SK-N-SH treated with all-trans-retinoic acid at 6 μM for 48 hours (cell line): ENCODE measurements around the gene FNIP2.

Experiments used
- ATAC-seq: fragments of 200-7000 bp; cut with Tn5 transposase; 3 replicates; pipeline ENCODE4 v1.9.1; 2020; ENCODE audit warnings: mild to moderate bottlenecking, moderate library complexity
- ARNTL ChIP-seq: fragments of 450-650 bp; formaldehyde crosslinking; IDR thresholded peaks from 2 replicates; pipeline ENCODE4 v1.5.0; 2020; ENCODE audit warnings: low read depth, mild to moderate bottlenecking, moderate library complexity, borderline replicate concordance
- BACH2 ChIP-seq: fragments of 250-450 bp; sonication (Bioruptor Pico); IDR thresholded peaks from 2 replicates; pipeline ENCODE4 v1.9.0; 2021; ENCODE audit warnings: mild to moderate bottlenecking, borderline replicate concordance
- CREB5 ChIP-seq: fragments of 250-450 bp; sonication (Bioruptor Pico); IDR thresholded peaks from 2 replicates; pipeline ENCODE4 v1.5.1; 2020; ENCODE audit warnings: low read depth, mild to moderate bottlenecking, moderate library complexity
- CSDC2 ChIP-seq: fragments of 250-450 bp; sonication (Bioruptor Pico); IDR thresholded peaks from 2 replicates; pipeline ENCODE4 v1.5.0; 2020; ENCODE audit warnings: mild to moderate bottlenecking, moderate library complexity
- CSRNP3 ChIP-seq: fragments of 250-450 bp; sonication (Bioruptor Pico); IDR thresholded peaks from 2 replicates; pipeline ENCODE4 v1.5.1; 2021; ENCODE audit warnings: mild to moderate bottlenecking, moderate library complexity
- ESRRG ChIP-seq: fragments of 250-450 bp; sonication (Bioruptor Pico); IDR thresholded peaks from 2 replicates; pipeline ENCODE4 v1.6.1; 2021; ENCODE audit warnings: mild to moderate bottlenecking
- GLIS3 ChIP-seq: fragments of 250-450 bp; sonication (Bioruptor Pico); IDR thresholded peaks from 2 replicates; pipeline ENCODE4 v1.5.0; 2020; ENCODE audit warnings: mild to moderate bottlenecking, moderate library complexity
- ISL1 ChIP-seq: fragments of 250-450 bp; sonication (Bioruptor Pico); IDR thresholded peaks from 2 replicates; pipeline ENCODE4 v2.1.2; 2022; ENCODE audit warnings: mild to moderate bottlenecking, moderate library complexity
- OSR1 ChIP-seq: fragments of 250-450 bp; sonication (Bioruptor Pico); IDR thresholded peaks from 2 replicates; pipeline ENCODE4 v1.8.0; 2022; ENCODE audit warnings: moderate library complexity, mild to moderate bottlenecking, inconsistent platforms
- RARB ChIP-seq: fragments of 250-450 bp; sonication (Bioruptor Pico); IDR thresholded peaks from 2 replicates; pipeline ENCODE4 v1.8.0; 2021; ENCODE audit warnings: mild to moderate bottlenecking, moderate library complexity
- SNAI2 ChIP-seq: fragments of 250-450 bp; sonication (Bioruptor Pico); IDR thresholded peaks from 2 replicates; pipeline ENCODE4 v1.5.0; 2020; ENCODE audit warnings: mild to moderate bottlenecking, moderate library complexity
- TCF4 ChIP-seq: fragments of 250-450 bp; sonication (Bioruptor Pico); IDR thresholded peaks from 2 replicates; pipeline ENCODE4 v1.8.0; 2021; ENCODE audit warnings: mild to moderate bottlenecking, moderate library complexity, borderline replicate concordance
- TOX ChIP-seq: fragments of 250-450 bp; sonication (Bioruptor Pico); IDR thresholded peaks from 2 replicates; pipeline ENCODE4 v1.8.0; 2021; ENCODE audit warnings: mild to moderate bottlenecking, moderate library complexity, borderline replicate concordance
- TSHZ2 ChIP-seq: fragments of 250-450 bp; sonication (Bioruptor Pico); IDR thresholded peaks from 2 replicates; pipeline ENCODE4 v1.5.0; 2020; ENCODE audit warnings: mild to moderate bottlenecking, moderate library complexity
- ZC3H10 ChIP-seq: fragments of 250-450 bp; sonication (Bioruptor Pico); IDR thresholded peaks from 2 replicates; pipeline ENCODE4 v1.5.1; 2021; ENCODE audit warnings: mild to moderate bottlenecking, moderate library complexity
- ZNF565 ChIP-seq: fragments of 450-650 bp; formaldehyde crosslinking; conservative IDR thresholded peaks from 2 replicates; pipeline ENCODE4 v1.5.0; 2020; ENCODE audit warnings: low read depth, mild to moderate bottlenecking, moderate library complexity
- ZNF70 ChIP-seq: fragments of 450-650 bp; formaldehyde crosslinking; IDR thresholded peaks from 2 replicates; pipeline ENCODE4 v1.5.0; 2020; ENCODE audit warnings: mild to moderate bottlenecking, moderate library complexity
- ZNF8 ChIP-seq: fragments of 450-650 bp; formaldehyde crosslinking; IDR thresholded peaks from 2 replicates; pipeline ENCODE4 v1.5.0; 2020; ENCODE audit warnings: mild to moderate bottlenecking, moderate library complexity
- TF ChIP-seq, protein P1 (sequence below): fragments of 250-450 bp; sonication (Bioruptor Pico); IDR thresholded peaks from 2 replicates; pipeline ENCODE4 v1.8.0; 2020; ENCODE audit warnings: mild to moderate bottlenecking, moderate library complexity, borderline replicate concordance
- TF ChIP-seq, protein P2 (sequence below): fragments of 250-450 bp; sonication (Bioruptor Pico); IDR thresholded peaks from 2 replicates; pipeline ENCODE4 v1.8.0; 2021; ENCODE audit warnings: low read depth, mild to moderate bottlenecking, moderate library complexity, borderline replicate concordance

The FNIP2 gene

GRCh38 chr4:158824425-158825274 is 55.8 kb downstream of the FNIP2 start (continued):
- TF ChIP-seq ESRRG (CRISPR knock-in tag) (no peak), OSR1 (CRISPR knock-in tag) (no peak), ZNF70 (CRISPR knock-in tag) (no peak), ISL1 (no peak), ARNTL (no peak), ZNF8 (CRISPR knock-in tag) (no peak)

DNA sequence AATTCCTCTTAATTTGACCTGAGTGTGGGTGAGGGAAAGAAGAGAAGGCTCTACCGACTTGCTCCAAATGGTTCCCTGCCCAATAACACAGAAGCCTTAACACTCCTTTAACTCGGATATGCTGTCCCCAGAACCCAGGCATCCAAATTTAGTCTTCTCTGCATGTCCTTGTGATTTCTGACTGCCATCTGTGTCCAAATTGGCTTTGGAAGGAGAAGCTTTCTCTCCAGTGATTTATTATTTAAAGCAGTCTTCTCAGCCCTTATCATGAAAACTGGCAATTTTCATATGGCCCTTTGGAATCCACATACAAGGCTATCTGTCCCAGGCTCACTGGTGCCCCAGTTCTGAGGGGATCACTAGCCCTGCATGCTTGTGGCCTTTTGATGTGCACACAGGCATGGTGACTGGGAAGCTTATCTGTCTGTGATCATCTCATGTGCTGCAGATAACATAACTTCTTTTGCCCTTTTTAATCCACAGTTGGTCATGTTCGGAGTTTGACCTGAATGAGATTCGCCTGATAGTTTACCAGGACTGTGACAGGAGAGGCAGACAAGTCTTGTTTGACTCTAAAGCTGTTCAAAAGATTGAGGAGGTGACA is 56.7 kb downstream of the FNIP2 start:
- no peak for ATAC-seq
- TF ChIP-seq ESRRG (CRISPR knock-in tag) (no peak), CSDC2 (0 out of 2 replicates have a peak, but pooled peaks have one; percentile 20)

DNA sequence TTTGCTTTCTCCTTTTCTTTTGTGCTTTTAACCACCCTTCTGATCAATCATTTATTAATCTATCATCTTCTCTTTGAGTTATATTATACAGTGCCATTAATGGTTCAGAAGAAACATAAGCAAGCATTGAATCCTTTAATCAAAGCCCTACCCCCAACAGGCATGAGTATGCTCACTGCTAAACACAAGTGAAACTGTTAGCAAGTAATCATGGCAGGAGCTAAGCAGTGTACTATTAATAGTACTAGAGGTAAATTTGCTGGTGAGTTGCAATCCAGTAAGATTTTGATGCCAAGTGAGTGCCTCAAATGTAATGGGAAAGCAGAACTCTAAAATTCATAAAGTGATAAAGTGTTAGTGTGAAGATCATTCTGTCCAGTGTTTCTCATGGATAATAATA is 57.2 kb downstream of the FNIP2 start:
- no peak for TF ChIP-seq GLIS3 (CRISPR knock-in tag)
- TF ChIP-seq TOX: no peak
- no peak for TF ChIP-seq CSDC2
- TF ChIP-seq ARNTL: no peak
- no peak for TF ChIP-seq TCF4 (CRISPR knock-in tag)
- no peak for TF ChIP-seq CREB5 (CRISPR knock-in tag)
- no peak for TF ChIP-seq BACH2
- TF ChIP-seq, protein P1, sequence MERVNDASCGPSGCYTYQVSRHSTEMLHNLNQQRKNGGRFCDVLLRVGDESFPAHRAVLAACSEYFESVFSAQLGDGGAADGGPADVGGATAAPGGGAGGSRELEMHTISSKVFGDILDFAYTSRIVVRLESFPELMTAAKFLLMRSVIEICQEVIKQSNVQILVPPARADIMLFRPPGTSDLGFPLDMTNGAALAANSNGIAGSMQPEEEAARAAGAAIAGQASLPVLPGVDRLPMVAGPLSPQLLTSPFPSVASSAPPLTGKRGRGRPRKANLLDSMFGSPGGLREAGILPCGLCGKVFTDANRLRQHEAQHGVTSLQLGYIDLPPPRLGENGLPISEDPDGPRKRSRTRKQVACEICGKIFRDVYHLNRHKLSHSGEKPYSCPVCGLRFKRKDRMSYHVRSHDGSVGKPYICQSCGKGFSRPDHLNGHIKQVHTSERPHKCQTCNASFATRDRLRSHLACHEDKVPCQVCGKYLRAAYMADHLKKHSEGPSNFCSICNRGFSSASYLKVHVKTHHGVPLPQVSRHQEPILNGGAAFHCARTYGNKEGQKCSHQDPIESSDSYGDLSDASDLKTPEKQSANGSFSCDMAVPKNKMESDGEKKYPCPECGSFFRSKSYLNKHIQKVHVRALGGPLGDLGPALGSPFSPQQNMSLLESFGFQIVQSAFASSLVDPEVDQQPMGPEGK: no peak
- TF ChIP-seq ZC3H10 (CRISPR knock-in tag): no peak
- no peak for TF ChIP-seq ZNF70 (CRISPR knock-in tag)
- no peak for TF ChIP-seq ISL1
- TF ChIP-seq TSHZ2 (CRISPR knock-in tag): no peak
- no peak for TF ChIP-seq OSR1 (CRISPR knock-in tag)
- no peak for TF ChIP-seq SNAI2 (CRISPR knock-in tag)
- no peak for TF ChIP-seq ZNF565
- TF ChIP-seq CSRNP3 (CRISPR knock-in tag): no peak
- no peak for TF ChIP-seq ESRRG (CRISPR knock-in tag)
- TF ChIP-seq, protein P2, sequence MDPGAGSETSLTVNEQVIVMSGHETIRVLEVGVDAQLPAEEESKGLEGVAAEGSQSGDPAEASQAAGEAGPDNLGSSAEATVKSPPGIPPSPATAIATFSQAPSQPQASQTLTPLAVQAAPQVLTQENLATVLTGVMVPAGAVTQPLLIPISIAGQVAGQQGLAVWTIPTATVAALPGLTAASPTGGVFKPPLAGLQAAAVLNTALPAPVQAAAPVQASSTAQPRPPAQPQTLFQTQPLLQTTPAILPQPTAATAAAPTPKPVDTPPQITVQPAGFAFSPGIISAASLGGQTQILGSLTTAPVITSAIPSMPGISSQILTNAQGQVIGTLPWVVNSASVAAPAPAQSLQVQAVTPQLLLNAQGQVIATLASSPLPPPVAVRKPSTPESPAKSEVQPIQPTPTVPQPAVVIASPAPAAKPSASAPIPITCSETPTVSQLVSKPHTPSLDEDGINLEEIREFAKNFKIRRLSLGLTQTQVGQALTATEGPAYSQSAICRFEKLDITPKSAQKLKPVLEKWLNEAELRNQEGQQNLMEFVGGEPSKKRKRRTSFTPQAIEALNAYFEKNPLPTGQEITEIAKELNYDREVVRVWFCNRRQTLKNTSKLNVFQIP (CRISPR knock-in tag): no peak
- no peak for TF ChIP-seq RARB (CRISPR knock-in tag)
- TF ChIP-seq, all 23 proteins: peak for 0
- no peak for ATAC-seq
